ENCODE data around the gene FBXL13.
A peak's percentile ranks its signal among the peaks of the same experiment; 100 is the strongest.

The FBXL13 gene

GRCh38 chr7:103074519-103075336 lies at the start of gene FBXL13, which contains the start of gene ARMC10:
Gene FBXL13, minus strand, starts transcription at chr7:103074796.
Gene ARMC10, plus strand, starts transcription at chr7:103075140. Its CDS starts 133 bp downstream, at chr7:103075273.
- peak; percentile 87 for DNase-seq (ENCODE audit: low read depth)
- peak within 1 kb of the TSS; percentile 96 for H3K4me3 ChIP-seq (ENCODE audit: low read length)
- 0 out of 2 replicates have a peak, but pooled peaks have one; percentile 5 for TF ChIP-seq CTCF (conservative IDR thresholded peaks at IDR 0.05; ENCODE audit: low read length)

GRCh38 chr7:103123529-103123928 lies 48.9 kb upstream of the FBXL13 start:
- TF ChIP-seq CTCF (conservative IDR thresholded peaks at IDR 0.05; ENCODE audit: low read length), result no peak
- H3K4me3 ChIP-seq (ENCODE audit: low read length), result no peak overlapping the region
- no peak for DNase-seq (ENCODE audit: low read depth)

- TF ChIP-seq CTCF (conservative IDR thresholded peaks at IDR 0.05; ENCODE audit: low read length), result no peak
- DNase-seq (ENCODE audit: low read depth), result no peak
- no peak overlapping the region for H3K4me3 ChIP-seq (ENCODE audit: low read length)
Observed at GRCh38 chr7:103121641-103122040, 47.0 kb upstream of the FBXL13 start.

- DNase-seq (ENCODE audit: low read depth), result no peak
- TF ChIP-seq CTCF (conservative IDR thresholded peaks at IDR 0.05; ENCODE audit: low read length), result no peak
- H3K4me3 ChIP-seq (ENCODE audit: low read length), result no peak overlapping the region
Observed at GRCh38 chr7:103120362-103120761, 45.8 kb upstream of the FBXL13 start.

GRCh38 chr7:103119791-103120291 lies 45.2 kb upstream of the FBXL13 start:
- DNase-seq (ENCODE audit: low read depth), result no peak
- H3K4me3 ChIP-seq (ENCODE audit: low read length), result no peak overlapping the region
- TF ChIP-seq CTCF (conservative IDR thresholded peaks at IDR 0.05; ENCODE audit: low read length), result no peak

GRCh38 chr7:103117465-103117864 lies 42.9 kb upstream of the FBXL13 start:
- no peak overlapping the region for H3K4me3 ChIP-seq (ENCODE audit: low read length)
- DNase-seq (ENCODE audit: low read depth), result no peak
- no peak for TF ChIP-seq CTCF (conservative IDR thresholded peaks at IDR 0.05; ENCODE audit: low read length)

- no peak for DNase-seq (ENCODE audit: low read depth)
- no peak overlapping the region for H3K4me3 ChIP-seq (ENCODE audit: low read length)
- TF ChIP-seq CTCF (conservative IDR thresholded peaks at IDR 0.05; ENCODE audit: low read length), result no peak
Observed at GRCh38 chr7:103116991-103117390, 42.4 kb upstream of the FBXL13 start.
